Transverse colon (tissue), 4 donors: ENCODE data around the gene SLC35F4. TPM values are rescaled to one million over a fixed set of nuclear protein-coding genes. Genes with fewer than 3 reads are reported as not detected.
A peak's percentile ranks its signal among the peaks of the same experiment; 100 is the strongest.

Source experiments
- DNase-seq: peaks from one replicate; pipeline ENCODE4 v3.0.0-alpha.2; 2019
- H3K27ac ChIP-seq, 4 donors: fragments of 200-600 bp; sonication (generic); 2 replicates each; pipeline ENCODE4 v1.5.1; 2016 to 2018; ENCODE audit warnings: inconsistent platforms in 4 of 4
- H3K27me3 ChIP-seq: fragments of 200-600 bp; sonication (generic); 2 replicates; pipeline ENCODE4 v1.5.1; 2017; ENCODE audit warnings: inconsistent platforms
- H3K36me3 ChIP-seq, 4 donors: fragments of 200-600 bp; sonication (generic); 2 replicates each; pipeline ENCODE4 v1.5.1; 2017 to 2019; ENCODE audit warnings: inconsistent platforms in 4 of 4
- H3K4me1 ChIP-seq, 4 donors: fragments of 200-600 bp; sonication (generic); 2 replicates each; pipeline ENCODE4 v1.5.1; 2017 to 2020; ENCODE audit warnings: inconsistent platforms in 4 of 4
- H3K4me3 ChIP-seq, 4 donors: fragments of 200-600 bp; sonication (generic); 1 replicate in 1 of 4; 2 replicates in 3 of 4; pipeline versions ENCODE4 v1.5.1 to v1.6.1; 2017 to 2019; ENCODE audit warnings: inconsistent platforms in 4 of 4
- H3K9me3 ChIP-seq, 2 donors: fragments of 200-600 bp; sonication (generic); 2 replicates each; pipeline ENCODE4 v1.5.1; 2017 to 2019; ENCODE audit warnings: inconsistent platforms in 2 of 2
- CTCF ChIP-seq, 5 experiments: fragments of 200-600 bp in 3 of 5; fragments of 450-650 bp in 2 of 5; sonication (generic) in 3 of 5; IDR thresholded peaks; 1 replicate in 2 of 5; 2 replicates in 3 of 5; pipeline ENCODE4 v1.5.1; 2016 to 2017; ENCODE audit warnings: antibody characterized with exemption in 5 of 5, inconsistent platforms in 3 of 5, mild to moderate bottlenecking in 2 of 5, moderate library complexity in 1 of 5
- EP300 ChIP-seq: sonication (generic); formaldehyde crosslinking; IDR thresholded peaks from one replicate; pipeline ENCODE4 v1.6.1; 2017; ENCODE audit warnings: antibody characterized with exemption, low read depth
- POLR2A ChIP-seq: fragments of 450-650 bp; IDR thresholded peaks from one replicate; pipeline ENCODE4 v1.6.1; 2016; ENCODE audit warnings: antibody characterized with exemption, mild to moderate bottlenecking, moderate library complexity
- POLR2AphosphoS5 ChIP-seq, 3 donors: sonication (generic); formaldehyde crosslinking; IDR thresholded peaks; one replicate each; pipeline ENCODE4 v1.6.1; 2016; ENCODE audit warnings: antibody characterized with exemption in 3 of 3
- WGBS, 2 donors: methylation state at CpG; one replicate each; pipeline ENCODE4 v1.1.5; 2018; ENCODE audit warnings: low coverage in 1 of 2; 5-methylcytosine and 5-hydroxymethylcytosine counted together
- in situ Hi-C, 4 donors: fragments of 200-750 bp; cut with MboI; loops; one replicate each; pipeline versions ENCODE4 v1.15.0 to v1.15.1; 2017; ENCODE audit warnings: low sequenced_read_pairs in 3 of 4, low pct_ligation_motif_present in 1 of 4, low pct_unique_long_range_greater_than_20kb in 1 of 4
- intact Hi-C: fragments of 100-400 bp; cut with DNase I; formaldehyde crosslinking; loops from one replicate; pipeline ENCODE4 v1.15.1; 2023; ENCODE audit warnings: low total_unique reads
- total RNA-seq, 4 donors: library from RNA; depleted of rRNA; stranded (reverse); fragments of >200 nt; gene quantifications; one replicate each; pipeline ENCODE4 v1.1.0, GENCODE V29; 2016

SLC35F4 gene
- total RNA-seq, 4 donors from 2014 or later = not detected

GRCh38 chr14:57549016-57549564, 316.8 kb downstream of the SLC35F4 start:
- no peak for DNase-seq
- intact Hi-C loops (no loop called here), in situ Hi-C loops (no loop called here)
- H3K36me3 ChIP-seq = no peaks in the 10 kb centered on the region
- TF ChIP-seq POLR2A (no peak), CTCF (IDR thresholded peaks at IDR 0.05) (no peak), POLR2AphosphoS5 (IDR thresholded peaks at IDR 0.05) (no peak), EP300 (no peak)
- H3K27ac ChIP-seq = no peak overlapping the region
- H3K9me3 ChIP-seq = peaks cover 9 to 12% of the 10 kb centered on the region in 2 donors
- no peaks in the 10 kb centered on the region for H3K27me3 ChIP-seq
- H3K4me3 ChIP-seq = no peak overlapping the region
- WGBS, 2 donors = 60% methylated on average over 1 to 2 of the region's 2 CpGs
- no peaks in the 10 kb centered on the region for H3K4me1 ChIP-seq

- WGBS, 2 donors = 60 to 70% methylated on average over 1 to 2 of the region's 2 CpGs
- in situ Hi-C loops = no loop called here
Observed at GRCh38 chr14:57547131-57547530, 318.8 kb downstream of the SLC35F4 start.

GRCh38 chr14:57533214-57533613, 332.7 kb downstream of the SLC35F4 start:
- Histone ChIP-seq H3K27ac (no peak overlapping the region), H3K4me1 (no peaks in the 10 kb centered on the region), H3K4me3 (no peak overlapping the region), H3K27me3 (no peaks in the 10 kb centered on the region), H3K36me3 (no peaks in the 10 kb centered on the region), H3K9me3 (no peaks in the 10 kb centered on the region)
- intact Hi-C loops = no loop called here
- TF ChIP-seq EP300 = no peak
- peak in 2 of 5 experiments; percentile 7 to 15 for TF ChIP-seq CTCF (IDR thresholded peaks at IDR 0.05)
- WGBS, 2 donors = 67 to 85% methylated on average over 1 of the region's 1 CpG
- in situ Hi-C loops = no loop called here
- no peak for DNase-seq

More at GRCh38 chr14:57547131-57547530, 318.8 kb downstream of the SLC35F4 start:
- intact Hi-C loops = no loop called here
- Histone ChIP-seq H3K9me3 (peaks cover 0 to 5% of the 10 kb centered on the region in 2 donors), H3K27ac (no peak overlapping the region), H3K4me1 (no peaks in the 10 kb centered on the region), H3K36me3 (no peaks in the 10 kb centered on the region), H3K27me3 (no peaks in the 10 kb centered on the region), H3K4me3 (no peak overlapping the region)
- no peak for DNase-seq
- no peak for TF ChIP-seq POLR2AphosphoS5 (IDR thresholded peaks at IDR 0.05)
- no peak for TF ChIP-seq POLR2A
- TF ChIP-seq EP300 = no peak
- no peak for TF ChIP-seq CTCF (IDR thresholded peaks at IDR 0.05)

GRCh38 chr14:57530571-57530970, 335.3 kb downstream of the SLC35F4 start:
- Histone ChIP-seq H3K4me1 (no peaks in the 10 kb centered on the region), H3K36me3 (no peaks in the 10 kb centered on the region), H3K27ac (no peak overlapping the region), H3K27me3 (no peaks in the 10 kb centered on the region), H3K9me3 (peaks cover 0 to 3% of the 10 kb centered on the region in 2 donors), H3K4me3 (no peak overlapping the region)
- intact Hi-C loops (no loop called here), in situ Hi-C loops (no loop called here)
- TF ChIP-seq POLR2AphosphoS5 (IDR thresholded peaks at IDR 0.05) (no peak), POLR2A (no peak), EP300 (no peak), CTCF (IDR thresholded peaks at IDR 0.05) (no peak)
- DNase-seq = no peak
